Muscle layer of duodenum (tissue), 2 donors: ENCODE data around the gene HOXB3.

Experiments used
- H3K27ac ChIP-seq: one replicate; pipeline ENCODE4 v1.7.0; 2013; ENCODE audit warnings: mild to moderate bottlenecking, low read length
- H3K27me3 ChIP-seq: one replicate; pipeline ENCODE4 v1.7.0; 2013; ENCODE audit warnings: low read depth, mild to moderate bottlenecking, control low read depth, low read length
- H3K36me3 ChIP-seq, 2 donors: one replicate each; pipeline ENCODE4 v1.7.0; 2013; ENCODE audit warnings: low read length in 2 of 2, control low read depth in 1 of 2, mild to moderate bottlenecking in 1 of 2; ENCODE audit not compliant: insufficient read depth in 2 of 2, control insufficient read depth in 1 of 2
- H3K4me1 ChIP-seq, 2 donors: one replicate each; pipeline ENCODE4 v1.7.0; 2013; ENCODE audit warnings: low read length in 2 of 2, mild to moderate bottlenecking in 2 of 2, control low read depth in 1 of 2, moderate library complexity in 1 of 2; ENCODE audit not compliant: insufficient read depth in 2 of 2, control insufficient read depth in 1 of 2
- H3K4me3 ChIP-seq, 2 donors: one replicate each; pipeline ENCODE4 v1.7.0; 2013; ENCODE audit warnings: low read length in 2 of 2, low read depth in 1 of 2, mild to moderate bottlenecking in 1 of 2
- H3K9me3 ChIP-seq, 2 donors: one replicate each; pipeline ENCODE4 v1.7.0; 2013; ENCODE audit warnings: low read length in 2 of 2, control low read depth in 1 of 2, mild to moderate bottlenecking in 1 of 2; ENCODE audit not compliant: control insufficient read depth in 1 of 2
- donor health status: healthy.

HOXB3 gene

GRCh38 chr17:48561884-48562810 is 27.9 kb downstream of the HOXB3 start:
- Histone ChIP-seq H3K9me3 (no peaks in the 10 kb centered on the region), H3K36me3 (no peaks in the 10 kb centered on the region), H3K27ac (peak overlapping the region; percentile 76), H3K27me3 (peaks cover 18% of the 10 kb centered on the region), H3K4me3 (peak overlapping the region in 1 of 2 donors; percentile 3), H3K4me1 (peaks cover 35 to 84% of the 10 kb centered on the region in 2 donors)

DNA sequence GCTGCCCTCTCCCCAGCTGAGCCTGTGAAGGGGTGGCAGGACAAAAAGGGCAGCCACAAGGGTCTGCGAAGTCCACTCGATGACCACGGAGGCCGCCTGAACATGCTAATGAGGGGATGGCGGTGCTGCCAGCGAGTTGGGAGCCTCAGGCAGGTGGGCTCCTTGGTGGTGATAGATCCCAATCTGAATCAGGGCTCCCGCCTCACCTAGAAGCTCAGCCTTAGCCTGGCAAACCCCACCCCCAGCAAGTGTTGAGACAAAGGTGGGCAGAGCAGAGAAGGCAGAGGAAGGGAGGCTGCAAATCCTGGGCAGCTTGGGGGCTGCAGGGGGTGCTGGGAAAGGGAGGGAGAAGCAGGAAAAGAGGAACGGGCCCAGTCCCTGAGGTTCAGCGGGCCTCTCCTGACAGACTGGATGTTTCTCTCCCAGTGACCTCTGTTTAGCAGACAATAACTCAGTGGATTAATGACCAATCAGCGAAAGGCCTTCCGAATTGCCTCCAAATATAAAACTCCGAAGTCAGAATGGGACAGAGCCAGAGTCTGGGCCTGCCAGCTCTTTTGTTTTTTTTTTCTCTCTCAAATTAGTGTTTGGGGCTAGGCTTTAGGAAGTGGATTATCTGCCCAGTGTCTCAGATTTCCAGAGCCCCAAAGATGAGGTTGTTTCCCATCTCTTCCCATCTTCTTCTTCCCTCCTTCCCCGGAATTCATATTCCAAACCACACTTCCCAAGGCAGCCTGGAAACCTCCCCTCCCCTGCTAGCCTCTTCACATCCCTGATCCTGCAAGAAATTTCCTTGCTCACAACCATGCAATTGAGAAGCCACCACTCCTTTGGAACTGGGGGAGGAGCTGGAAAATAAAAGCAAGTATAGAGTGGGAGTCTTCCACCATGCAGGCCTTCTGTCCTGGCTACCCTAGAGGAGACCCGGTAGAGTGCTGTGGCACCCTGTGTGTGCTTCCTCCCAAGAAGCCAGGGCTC is 29.9 kb downstream of the HOXB3 start:
- Histone ChIP-seq H3K4me3 (peak overlapping the region; percentile 9 to 29), H3K27ac (peak overlapping the region; percentile 81), H3K9me3 (no peaks in the 10 kb centered on the region), H3K4me1 (peaks cover 27 to 78% of the 10 kb centered on the region in 2 donors), H3K27me3 (peaks cover 7% of the 10 kb centered on the region), H3K36me3 (no peaks in the 10 kb centered on the region)

DNA sequence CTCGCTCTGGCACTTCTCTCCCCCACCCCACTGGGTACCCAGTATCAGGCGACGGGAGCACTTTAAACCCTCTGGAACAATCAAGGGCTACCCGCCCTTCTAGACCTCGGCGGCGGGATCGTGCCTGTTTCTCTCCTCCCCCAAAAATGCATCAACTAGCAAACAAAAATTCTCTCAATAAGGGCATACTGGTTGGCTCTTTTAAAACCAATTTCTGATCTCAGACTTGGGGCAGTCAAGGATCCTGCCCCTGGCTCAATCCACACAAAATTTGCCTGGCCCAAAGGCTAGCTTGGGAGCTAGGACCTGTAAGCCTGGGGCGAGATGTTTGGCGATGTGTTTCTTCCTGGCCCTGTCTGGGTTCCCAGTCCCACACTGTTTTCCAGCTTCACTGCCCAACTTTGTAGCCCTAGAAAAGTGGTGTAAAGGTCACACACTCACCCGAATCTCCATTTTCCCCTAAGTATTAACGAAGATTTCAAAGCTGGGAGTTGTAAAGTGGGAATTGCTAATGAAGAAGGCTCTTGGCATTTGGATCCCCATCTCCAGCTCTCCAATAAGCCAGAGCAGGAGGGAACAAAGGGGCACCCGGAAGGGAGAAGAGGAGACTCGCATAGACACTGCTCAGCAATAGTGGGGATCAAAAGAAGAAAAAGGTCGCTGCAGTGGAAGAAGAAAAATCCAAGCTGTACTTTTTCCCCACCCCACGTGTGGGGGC is 30.8 kb downstream of the HOXB3 start:
- Histone ChIP-seq H3K9me3 (no peaks in the 10 kb centered on the region), H3K4me1 (peaks cover 22 to 78% of the 10 kb centered on the region in 2 donors), H3K4me3 (peak overlapping the region; percentile 5 to 9), H3K36me3 (no peaks in the 10 kb centered on the region), H3K27me3 (peaks cover 7% of the 10 kb centered on the region), H3K27ac (peak overlapping the region; percentile 81)

- H3K27ac ChIP-seq = peak overlapping the region; percentile 81
- peaks cover 9% of the 10 kb centered on the region for H3K27me3 ChIP-seq
- H3K36me3 ChIP-seq = no peaks in the 10 kb centered on the region
- H3K4me1 ChIP-seq = peaks cover 22 to 77% of the 10 kb centered on the region in 2 donors
- H3K4me3 ChIP-seq = peak overlapping the region in 1 of 2 donors; percentile 5
- no peaks in the 10 kb centered on the region for H3K9me3 ChIP-seq
These were observed 31.3 kb downstream of the HOXB3 start for GRCh38 chr17:48558831-48559121.

GRCh38 chr17:48558057-48558830 is 31.8 kb downstream of the HOXB3 start:
- Histone ChIP-seq H3K4me1 (peaks cover 19 to 72% of the 10 kb centered on the region in 2 donors), H3K27me3 (peaks cover 9% of the 10 kb centered on the region), H3K36me3 (no peaks in the 10 kb centered on the region), H3K4me3 (peak overlapping the region; percentile 39 to 43), H3K9me3 (no peaks in the 10 kb centered on the region), H3K27ac (peak overlapping the region; percentile 81)

- Histone ChIP-seq H3K36me3 (no peaks in the 10 kb centered on the region), H3K9me3 (no peaks in the 10 kb centered on the region), H3K4me3 (peak overlapping the region; percentile 39 to 43), H3K27ac (peak overlapping the region; percentile 81), H3K4me1 (peaks cover 16 to 70% of the 10 kb centered on the region in 2 donors), H3K27me3 (peaks cover 4% of the 10 kb centered on the region)
These were observed 33.3 kb downstream of the HOXB3 start for GRCh38 chr17:48556576-48557401.

- H3K9me3 ChIP-seq = no peaks in the 10 kb centered on the region
- peaks cover 4% of the 10 kb centered on the region for H3K27me3 ChIP-seq
- H3K36me3 ChIP-seq = no peaks in the 10 kb centered on the region
- H3K27ac ChIP-seq = peak overlapping the region; percentile 81
- peak overlapping the region; percentile 39 to 43 for H3K4me3 ChIP-seq
- peaks cover 16 to 68% of the 10 kb centered on the region in 2 donors for H3K4me1 ChIP-seq
These were observed 33.8 kb downstream of the HOXB3 start for GRCh38 chr17:48556229-48556575.

GRCh38 chr17:48555258-48556228 is 34.5 kb downstream of the HOXB3 start:
- peaks cover 15 to 63% of the 10 kb centered on the region in 2 donors for H3K4me1 ChIP-seq
- peak overlapping the region; percentile 88 for H3K27ac ChIP-seq
- H3K27me3 ChIP-seq = peaks cover 4% of the 10 kb centered on the region
- H3K9me3 ChIP-seq = no peaks in the 10 kb centered on the region
- H3K4me3 ChIP-seq = peak overlapping the region; percentile 48 to 63
- H3K36me3 ChIP-seq = no peaks in the 10 kb centered on the region
